Endothelial cell (in vitro differentiated cells): ENCODE results near the gene PPP1R12C. TPM values are rescaled to one million over a fixed set of nuclear protein-coding genes. Genes with fewer than 3 reads are reported as not detected.

Source experiments
- DNase-seq: peaks from one replicate; pipeline ENCODE4 v3.0.0; 2021; ENCODE audit warnings: low spot score
- H3K27ac Mint-ChIP-seq: one replicate; pipeline ENCODE4 v1.8.0; 2021; ENCODE audit warnings: mixed read lengths, inconsistent platforms; ENCODE audit not compliant: unreplicated experiment
- H3K27me3 Mint-ChIP-seq: one replicate; pipeline ENCODE4 v1.8.0; 2021; ENCODE audit warnings: mild to moderate bottlenecking, moderate library complexity, mixed read lengths, inconsistent platforms; ENCODE audit not compliant: unreplicated experiment
- H3K36me3 Mint-ChIP-seq: one replicate; pipeline ENCODE4 v1.8.0; 2021; ENCODE audit warnings: mild to moderate bottlenecking, low read depth, mixed read lengths, inconsistent platforms; ENCODE audit not compliant: unreplicated experiment
- H3K4me1 Mint-ChIP-seq: one replicate; pipeline ENCODE4 v1.8.0; 2021; ENCODE audit warnings: mild to moderate bottlenecking, mixed read lengths, inconsistent platforms; ENCODE audit not compliant: unreplicated experiment
- H3K4me3 Mint-ChIP-seq: one replicate; pipeline ENCODE4 v1.8.0; 2021; ENCODE audit warnings: mild to moderate bottlenecking, mixed read lengths, inconsistent platforms; ENCODE audit not compliant: unreplicated experiment
- H3K9me3 Mint-ChIP-seq: one replicate; pipeline ENCODE4 v1.8.0; 2021; ENCODE audit warnings: mixed read lengths, inconsistent platforms; ENCODE audit not compliant: unreplicated experiment
- total RNA-seq: library from RNA; stranded (reverse); fragmentation: NEBNext Ultra II Directional; extraction: Animal tissue kit (Norgen Biotek cat#: 25700); gene quantifications from one replicate; pipeline ENCODE4 v1.2.1, GENCODE V29; 2021; ENCODE audit not compliant: unreplicated experiment
- TF ChIP-seq, protein P1 (sequence below): fragments of 200-600 bp; sonication (generic); IDR thresholded peaks from one replicate; pipeline ENCODE4 v1.5.0; 2021; ENCODE audit warnings: antibody characterized with exemption; ENCODE audit not compliant: unreplicated experiment

The PPP1R12C gene
- total RNA-seq, 1 donor from 2014 or later, result 136 TPM

GRCh38 chr19:55047951-55048350, 69.5 kb downstream of the PPP1R12C start:
- no peak overlapping the region for H3K27ac Mint-ChIP-seq
- H3K4me1 Mint-ChIP-seq, result no peaks in the 10 kb centered on the region
- H3K4me3 Mint-ChIP-seq, result no peak overlapping the region
- peaks cover 7% of the 10 kb centered on the region for H3K36me3 Mint-ChIP-seq
- TF ChIP-seq, protein P1, sequence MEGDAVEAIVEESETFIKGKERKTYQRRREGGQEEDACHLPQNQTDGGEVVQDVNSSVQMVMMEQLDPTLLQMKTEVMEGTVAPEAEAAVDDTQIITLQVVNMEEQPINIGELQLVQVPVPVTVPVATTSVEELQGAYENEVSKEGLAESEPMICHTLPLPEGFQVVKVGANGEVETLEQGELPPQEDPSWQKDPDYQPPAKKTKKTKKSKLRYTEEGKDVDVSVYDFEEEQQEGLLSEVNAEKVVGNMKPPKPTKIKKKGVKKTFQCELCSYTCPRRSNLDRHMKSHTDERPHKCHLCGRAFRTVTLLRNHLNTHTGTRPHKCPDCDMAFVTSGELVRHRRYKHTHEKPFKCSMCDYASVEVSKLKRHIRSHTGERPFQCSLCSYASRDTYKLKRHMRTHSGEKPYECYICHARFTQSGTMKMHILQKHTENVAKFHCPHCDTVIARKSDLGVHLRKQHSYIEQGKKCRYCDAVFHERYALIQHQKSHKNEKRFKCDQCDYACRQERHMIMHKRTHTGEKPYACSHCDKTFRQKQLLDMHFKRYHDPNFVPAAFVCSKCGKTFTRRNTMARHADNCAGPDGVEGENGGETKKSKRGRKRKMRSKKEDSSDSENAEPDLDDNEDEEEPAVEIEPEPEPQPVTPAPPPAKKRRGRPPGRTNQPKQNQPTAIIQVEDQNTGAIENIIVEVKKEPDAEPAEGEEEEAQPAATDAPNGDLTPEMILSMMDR, result no peak
- H3K27me3 Mint-ChIP-seq, result peaks cover 3% of the 10 kb centered on the region
- no peak for DNase-seq
- no peaks in the 10 kb centered on the region for H3K9me3 Mint-ChIP-seq

- Mint-ChIP-seq H3K36me3 (peaks cover 7% of the 10 kb centered on the region), H3K4me1 (peaks cover 7% of the 10 kb centered on the region), H3K9me3 (no peaks in the 10 kb centered on the region)
Measured at GRCh38 chr19:55046975-55047622, 70.3 kb downstream of the PPP1R12C start.

DNA sequence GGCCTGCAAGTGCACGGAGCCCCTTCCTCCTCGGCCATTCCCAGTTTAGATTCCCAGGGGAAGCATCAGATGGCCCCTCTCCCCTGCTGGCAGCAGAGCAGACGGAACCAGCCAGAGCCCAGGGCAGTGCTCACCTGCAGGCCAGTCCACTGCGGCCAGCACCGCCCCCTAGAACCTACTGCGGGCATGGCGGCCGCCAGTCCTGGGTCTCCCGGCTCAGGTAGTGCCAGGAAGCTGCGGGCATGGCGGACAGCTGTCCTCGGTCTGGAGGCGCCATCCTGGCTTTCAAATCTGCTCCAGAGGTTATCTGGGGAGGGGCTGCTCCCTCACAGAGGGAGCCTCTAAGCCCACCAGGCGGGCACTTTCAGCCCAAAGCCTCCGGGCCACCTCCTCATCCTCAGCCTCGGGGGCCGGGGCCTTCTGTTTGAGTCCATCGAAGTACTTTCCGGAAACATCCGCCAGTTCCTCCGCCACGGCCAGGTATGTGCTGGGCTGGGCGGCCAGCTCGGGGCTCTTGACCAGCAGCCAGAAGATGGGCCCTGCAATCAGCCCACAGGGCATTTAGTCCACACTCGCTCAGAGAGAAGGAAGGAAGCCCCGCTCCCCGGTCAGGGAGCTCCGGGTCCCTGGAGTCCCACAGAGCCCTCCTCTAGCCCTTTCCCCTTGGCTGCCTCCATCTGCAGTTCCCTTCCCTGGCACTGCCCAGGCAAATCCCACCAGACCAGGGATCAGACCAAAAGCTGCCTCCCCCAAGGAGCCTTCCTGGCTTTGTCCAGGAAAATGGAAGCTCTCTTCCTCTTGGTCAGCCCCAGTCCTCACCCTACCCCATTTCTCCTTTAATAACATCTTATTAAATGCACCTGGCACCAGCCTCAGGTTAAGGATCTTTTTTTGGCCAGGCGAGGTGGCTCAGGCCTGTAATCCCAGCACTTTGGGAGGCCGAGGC, 72.4 kb downstream of the PPP1R12C start:
- peaks cover 6% of the 10 kb centered on the region for H3K27me3 Mint-ChIP-seq
- H3K4me1 Mint-ChIP-seq, result peaks cover 14% of the 10 kb centered on the region
- H3K27ac Mint-ChIP-seq, result no peak overlapping the region
- H3K4me3 Mint-ChIP-seq, result no peak overlapping the region
- no peak for DNase-seq
- TF ChIP-seq, protein P1, result no peak
- H3K36me3 Mint-ChIP-seq, result peaks cover 9% of the 10 kb centered on the region
- no peaks in the 10 kb centered on the region for H3K9me3 Mint-ChIP-seq

More at GRCh38 chr19:55046975-55047622, 70.3 kb downstream of the PPP1R12C start:
- DNase-seq, result no peak
- H3K27me3 Mint-ChIP-seq, result peaks cover 3% of the 10 kb centered on the region
- TF ChIP-seq, protein P1, result no peak
- no peak overlapping the region for H3K4me3 Mint-ChIP-seq
- H3K27ac Mint-ChIP-seq, result no peak overlapping the region

- H3K9me3 Mint-ChIP-seq, result no peaks in the 10 kb centered on the region
- TF ChIP-seq, protein P1, result no peak
- no peak for DNase-seq
- H3K4me3 Mint-ChIP-seq, result peak overlapping the region; percentile 47
- peaks cover 14% of the 10 kb centered on the region for H3K4me1 Mint-ChIP-seq
- H3K36me3 Mint-ChIP-seq, result peaks cover 9% of the 10 kb centered on the region
- H3K27ac Mint-ChIP-seq, result no peak overlapping the region
- H3K27me3 Mint-ChIP-seq, result peaks cover 6% of the 10 kb centered on the region
Measured at GRCh38 chr19:55044286-55044685, 73.2 kb downstream of the PPP1R12C start.
